Stomach smooth muscle (tissue), 2 donors: Measurements from ENCODE around the gene SUCLG1.

Source experiments
- H3K27ac ChIP-seq: one replicate; pipeline ENCODE4 v1.7.0; 2013; ENCODE audit warnings: mild to moderate bottlenecking, low read length, inconsistent platforms
- H3K27me3 ChIP-seq, 2 donors: one replicate each; pipeline ENCODE4 v1.7.0; 2013; ENCODE audit warnings: low read length in 2 of 2; ENCODE audit not compliant: insufficient read depth in 2 of 2, control insufficient read depth in 1 of 2
- H3K36me3 ChIP-seq, 2 donors: one replicate each; pipeline ENCODE4 v1.7.0; 2013; ENCODE audit warnings: low read length in 2 of 2; ENCODE audit not compliant: control insufficient read depth in 2 of 2, insufficient read depth in 2 of 2
- H3K4me1 ChIP-seq: one replicate; pipeline ENCODE4 v1.7.0; 2013; ENCODE audit warnings: low read length; ENCODE audit not compliant: control insufficient read depth, insufficient read depth
- H3K4me3 ChIP-seq, 2 donors: one replicate each; pipeline ENCODE4 v1.7.0; 2013; ENCODE audit warnings: low read length in 2 of 2
- H3K9ac ChIP-seq, 2 donors: one replicate each; pipeline ENCODE4 v1.7.0; 2013; ENCODE audit warnings: low read length in 2 of 2, mild to moderate bottlenecking in 1 of 2
- H3K9me3 ChIP-seq, 2 donors: one replicate each; pipeline ENCODE4 v1.7.0; 2013; ENCODE audit warnings: low read length in 2 of 2; ENCODE audit not compliant: control insufficient read depth in 2 of 2
- donor health status: healthy.
- donor health status: Pancreatic carcinoma.

SUCLG1 gene

DNA sequence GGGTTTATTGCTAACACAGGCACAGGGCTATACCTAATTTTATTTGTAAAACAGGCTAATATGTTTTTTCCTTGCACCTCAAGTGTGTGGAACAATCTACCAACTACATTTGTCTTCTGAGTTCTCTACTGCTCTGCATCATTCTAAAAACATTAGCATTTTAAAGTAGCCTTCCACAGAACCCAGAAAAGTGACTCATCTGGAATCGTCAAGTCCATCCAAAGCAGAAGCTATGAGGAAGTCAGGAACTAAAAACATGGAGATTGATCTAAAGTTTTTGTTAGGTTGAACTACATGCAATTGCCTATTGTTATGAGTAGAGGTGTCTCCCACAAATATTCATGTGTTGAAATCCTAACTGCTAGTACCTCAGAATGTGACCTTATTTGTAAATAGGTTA lies 70.9 kb downstream of the SUCLG1 start:
- Histone ChIP-seq H3K9ac (no peak overlapping the region), H3K27me3 (peaks cover 0 to 2% of the 10 kb centered on the region in 2 donors), H3K4me3 (no peak overlapping the region), H3K4me1 (no peaks in the 10 kb centered on the region), H3K36me3 (no peaks in the 10 kb centered on the region), H3K9me3 (no peaks in the 10 kb centered on the region), H3K27ac (no peak overlapping the region)

DNA sequence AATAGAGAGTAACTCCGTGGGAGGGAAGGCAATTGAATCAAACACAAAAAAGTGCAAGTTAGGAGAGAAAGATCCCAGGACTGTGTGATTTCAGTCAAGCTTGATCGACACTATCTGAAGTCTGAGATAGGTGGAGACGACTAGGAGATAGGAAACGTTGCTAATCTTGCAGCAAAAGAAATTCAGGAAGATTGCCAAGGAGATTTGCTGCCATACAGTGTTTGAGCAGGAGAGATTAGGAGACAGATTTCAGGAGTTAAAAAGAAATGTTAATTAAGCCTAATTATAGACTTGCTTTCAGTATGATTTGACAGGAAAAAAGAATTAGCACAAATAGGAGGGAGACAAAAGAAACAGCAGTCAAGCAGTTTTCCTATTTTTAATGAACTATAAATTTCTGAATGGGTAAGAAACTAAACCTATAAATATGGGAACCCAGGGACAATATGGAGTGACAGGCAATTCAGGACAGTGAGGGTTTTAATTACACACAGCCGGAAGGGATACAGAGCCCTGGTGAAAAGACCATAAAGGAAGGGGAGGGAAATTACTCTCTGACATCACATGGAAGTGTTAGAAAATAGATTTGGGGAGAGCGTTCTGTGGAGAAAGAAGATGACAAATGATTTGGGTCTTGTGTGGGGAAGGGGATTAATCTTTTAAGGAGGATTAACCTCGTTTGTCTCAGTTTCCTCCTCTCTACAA lies 72.6 kb downstream of the SUCLG1 start:
- no peak overlapping the region for H3K9ac ChIP-seq
- H3K27me3 ChIP-seq = peaks cover 0 to under 1% of the 10 kb centered on the region in 2 donors
- no peaks in the 10 kb centered on the region for H3K4me1 ChIP-seq
- H3K36me3 ChIP-seq = no peaks in the 10 kb centered on the region
- H3K9me3 ChIP-seq = no peaks in the 10 kb centered on the region
- no peak overlapping the region for H3K4me3 ChIP-seq
- no peak overlapping the region for H3K27ac ChIP-seq

DNA sequence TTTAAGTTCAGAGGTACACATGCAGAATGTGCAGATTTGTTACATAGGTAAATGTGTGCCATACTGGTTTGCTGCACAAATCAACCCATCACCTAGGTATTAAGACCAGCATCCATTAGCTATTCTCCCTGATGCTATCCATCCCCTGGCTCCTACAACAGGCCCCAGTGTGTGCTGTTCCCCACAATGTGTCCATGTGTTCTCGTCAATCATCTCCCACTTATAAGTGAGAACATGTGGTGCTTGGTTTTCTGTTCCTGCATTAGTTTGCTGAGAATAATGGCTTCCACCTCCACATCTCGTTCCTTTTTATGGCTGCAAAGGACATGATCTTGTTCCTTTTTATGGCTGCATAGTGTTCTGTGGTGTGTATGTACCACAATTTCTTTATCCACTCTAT lies 75.8 kb downstream of the SUCLG1 start:
- H3K4me3 ChIP-seq = no peak overlapping the region
- H3K36me3 ChIP-seq = no peaks in the 10 kb centered on the region
- H3K4me1 ChIP-seq = no peaks in the 10 kb centered on the region
- H3K27me3 ChIP-seq = no peaks in the 10 kb centered on the region
- peaks cover 0 to 3% of the 10 kb centered on the region in 2 donors for H3K9me3 ChIP-seq
- H3K27ac ChIP-seq = no peak overlapping the region
- no peak overlapping the region for H3K9ac ChIP-seq

DNA sequence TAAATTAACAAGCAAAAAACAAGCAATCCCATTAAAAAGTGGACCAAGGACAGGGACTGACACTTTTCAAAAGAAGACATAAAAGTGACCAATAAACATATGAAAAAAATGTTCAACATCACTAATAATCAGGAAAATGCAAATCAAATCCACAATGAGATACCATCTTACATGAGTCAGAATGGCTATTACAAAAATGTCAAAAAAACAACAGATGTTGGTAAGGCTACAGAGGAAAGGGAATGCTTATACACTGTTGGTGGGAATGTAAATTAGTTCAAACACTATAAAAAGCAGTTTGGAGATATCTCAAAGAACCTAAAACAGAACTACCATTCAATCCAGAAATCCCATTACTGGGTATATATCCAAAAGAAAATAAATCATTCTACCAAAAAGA lies 78.2 kb downstream of the SUCLG1 start:
- Histone ChIP-seq H3K4me3 (no peak overlapping the region), H3K9me3 (peaks cover 0 to 3% of the 10 kb centered on the region in 2 donors), H3K36me3 (no peaks in the 10 kb centered on the region), H3K4me1 (no peaks in the 10 kb centered on the region), H3K27me3 (no peaks in the 10 kb centered on the region), H3K27ac (no peak overlapping the region), H3K9ac (no peak overlapping the region)

DNA sequence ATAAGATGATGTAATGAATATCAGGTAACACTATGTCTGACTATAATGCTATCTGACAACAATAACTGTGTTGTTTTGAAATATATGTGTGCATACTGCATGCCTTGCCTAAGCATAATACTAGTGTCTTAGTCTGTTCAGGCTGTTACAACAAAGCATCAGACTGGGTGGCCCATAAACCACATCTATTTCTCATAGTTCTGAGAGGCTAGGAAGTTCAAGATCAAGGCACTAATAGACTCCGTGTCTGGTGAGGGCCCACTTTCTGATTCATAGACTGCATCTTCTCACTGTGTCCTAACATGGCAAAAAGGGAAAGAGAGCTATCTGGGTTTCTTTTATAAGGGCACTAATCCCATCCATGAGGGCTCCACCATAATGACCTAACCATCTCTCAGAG lies 80.1 kb downstream of the SUCLG1 start:
- H3K27me3 ChIP-seq = no peaks in the 10 kb centered on the region
- H3K9me3 ChIP-seq = peaks cover 0 to 4% of the 10 kb centered on the region in 2 donors
- H3K27ac ChIP-seq = no peak overlapping the region
- no peaks in the 10 kb centered on the region for H3K36me3 ChIP-seq
- no peaks in the 10 kb centered on the region for H3K4me1 ChIP-seq
- no peak overlapping the region for H3K9ac ChIP-seq
- H3K4me3 ChIP-seq = no peak overlapping the region

DNA sequence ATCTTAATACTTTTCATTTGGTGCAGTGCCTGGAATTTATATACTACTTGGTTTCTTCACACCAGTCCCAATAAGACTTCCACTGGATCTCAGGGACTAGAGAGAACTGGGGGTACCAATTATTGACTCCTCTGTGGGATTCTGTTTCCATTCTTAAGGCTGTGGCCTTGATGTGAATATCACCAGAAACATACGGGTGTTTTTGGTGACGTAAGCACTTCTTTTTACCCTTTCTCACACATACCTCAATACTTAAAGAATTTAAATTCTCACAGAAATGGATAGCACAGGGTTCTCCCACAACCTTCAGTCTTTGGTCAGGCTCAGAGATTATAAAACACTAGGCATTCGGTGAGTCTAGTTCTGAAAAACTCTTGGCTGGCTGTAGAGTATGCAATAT lies 84.1 kb downstream of the SUCLG1 start:
- Histone ChIP-seq H3K4me1 (no peaks in the 10 kb centered on the region), H3K36me3 (no peaks in the 10 kb centered on the region)

DNA sequence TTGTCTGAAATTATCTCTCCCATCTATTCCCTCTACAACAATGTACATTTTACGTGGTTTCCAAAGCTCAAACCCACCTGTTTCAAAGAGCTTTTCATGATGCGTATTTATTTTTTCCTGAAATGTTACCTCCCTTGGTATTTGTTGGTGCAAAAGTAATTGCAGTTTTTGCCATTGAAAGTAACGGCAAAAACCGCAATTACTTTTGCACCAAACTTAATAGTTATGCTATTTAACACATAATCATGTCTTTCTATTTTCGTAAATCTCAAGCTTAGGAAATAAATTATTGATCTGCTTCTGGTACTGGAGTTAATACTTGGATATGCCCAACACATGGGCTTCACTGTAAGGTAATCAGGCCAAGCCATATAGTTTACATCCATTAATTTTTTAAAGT lies 85.2 kb downstream of the SUCLG1 start:
- Histone ChIP-seq H3K36me3 (no peaks in the 10 kb centered on the region), H3K4me3 (no peak overlapping the region), H3K27me3 (no peaks in the 10 kb centered on the region), H3K9me3 (peaks cover 0 to 2% of the 10 kb centered on the region in 2 donors), H3K4me1 (no peaks in the 10 kb centered on the region), H3K9ac (no peak overlapping the region), H3K27ac (no peak overlapping the region)

More for the DNA sequence above, 84.1 kb downstream of the SUCLG1 start:
- H3K27me3 ChIP-seq = no peaks in the 10 kb centered on the region
- H3K4me3 ChIP-seq = no peak overlapping the region
- no peak overlapping the region for H3K9ac ChIP-seq
- peaks cover 0 to 4% of the 10 kb centered on the region in 2 donors for H3K9me3 ChIP-seq
- no peak overlapping the region for H3K27ac ChIP-seq
